H9 (cell line): ENCODE results near the gene DNAJA2. TPM values are rescaled to one million over a fixed set of nuclear protein-coding genes. Genes with fewer than 3 reads are reported as not detected.

Source experiments
- DNase-seq: peaks from one replicate; pipeline ENCODE4 v3.0.0-alpha.2; 2017
- H2AFZ ChIP-seq: one replicate; pipeline ENCODE4 v1.6.1; 2013; ENCODE audit warnings: mild to moderate bottlenecking, low read length, control low read depth, moderate library complexity
- H2AK5ac ChIP-seq: 2 replicates; pipeline ENCODE4 v1.6.1; 2013; ENCODE audit warnings: low read length, control low read depth, mixed read lengths; ENCODE audit not compliant: insufficient read length
- H2BK120ac ChIP-seq: one replicate; pipeline ENCODE4 v1.6.1; 2013; ENCODE audit warnings: low read depth, mild to moderate bottlenecking, low read length, control low read depth, inconsistent platforms; ENCODE audit not compliant: poor library complexity, severe bottlenecking
- H2BK12ac ChIP-seq: 2 replicates; pipeline ENCODE4 v1.6.1; 2013; ENCODE audit warnings: low read length, control low read depth, mixed read lengths, low read depth; ENCODE audit not compliant: insufficient read length
- H2BK15ac ChIP-seq: 2 replicates; pipeline ENCODE4 v1.6.1; 2013; ENCODE audit warnings: low read depth, low read length, control low read depth
- H2BK20ac ChIP-seq: one replicate; pipeline ENCODE4 v1.6.1; 2013; ENCODE audit warnings: low read depth, mild to moderate bottlenecking, low read length, control low read depth, inconsistent platforms; ENCODE audit not compliant: poor library complexity, severe bottlenecking
- H2BK5ac ChIP-seq: 2 replicates; pipeline ENCODE4 v1.6.1; 2013; ENCODE audit warnings: low read length, control low read depth, mixed read lengths; ENCODE audit not compliant: insufficient read length
- H3K14ac ChIP-seq: 2 replicates; pipeline ENCODE4 v1.6.1; 2013; ENCODE audit warnings: low read length, control low read depth; ENCODE audit not compliant: insufficient read depth
- H3K18ac ChIP-seq: 2 replicates; pipeline ENCODE4 v1.6.1; 2013; ENCODE audit warnings: low read depth, mild to moderate bottlenecking, mixed read lengths, low read length, control low read depth; ENCODE audit not compliant: insufficient read length
- H3K23ac ChIP-seq: 2 replicates; pipeline ENCODE4 v1.6.1; 2013; ENCODE audit warnings: low read length, control low read depth, mixed read lengths, low read depth; ENCODE audit not compliant: insufficient read length
- H3K23me2 ChIP-seq: 2 replicates; pipeline ENCODE4 v1.6.1; 2013; ENCODE audit warnings: low read depth, mild to moderate bottlenecking, mixed read lengths, low read length, control low read depth; ENCODE audit not compliant: insufficient read length, poor library complexity, severe bottlenecking
- H3K27ac ChIP-seq: 2 replicates; pipeline ENCODE4 v1.5.1; 2013; ENCODE audit warnings: low read length, control low read depth, mixed read lengths, low read depth; ENCODE audit not compliant: insufficient read length
- H3K27me3 ChIP-seq: 2 replicates; pipeline ENCODE4 v1.6.1; 2013; ENCODE audit warnings: low read length, control low read depth, inconsistent platforms; ENCODE audit not compliant: insufficient read depth
- H3K4ac ChIP-seq: 2 replicates; pipeline ENCODE4 v1.6.1; 2013; ENCODE audit warnings: low read depth, mild to moderate bottlenecking, control low read depth, inconsistent platforms, low read length, moderate library complexity
- H3K4me1 ChIP-seq: 2 replicates; pipeline ENCODE4 v1.6.1; 2013; ENCODE audit warnings: low read length, control low read depth, inconsistent platforms; ENCODE audit not compliant: insufficient read depth
- H3K4me2 ChIP-seq: 2 replicates; pipeline ENCODE4 v1.6.1; 2013; ENCODE audit warnings: low read length, control low read depth, mixed read lengths; ENCODE audit not compliant: insufficient read length, insufficient read depth
- H3K56ac ChIP-seq: 2 replicates; pipeline ENCODE4 v1.6.1; 2013; ENCODE audit warnings: low read depth, mild to moderate bottlenecking, mixed read lengths, low read length, control low read depth; ENCODE audit not compliant: insufficient read length
- H3K79me1 ChIP-seq: 2 replicates; pipeline ENCODE4 v1.6.1; 2013; ENCODE audit warnings: low read depth, mild to moderate bottlenecking, moderate library complexity, low read length, control low read depth, inconsistent platforms; ENCODE audit not compliant: insufficient read depth, poor library complexity, severe bottlenecking
- H3K79me2 ChIP-seq: 2 replicates; pipeline ENCODE4 v1.6.1; 2013; ENCODE audit warnings: low read length, control low read depth, inconsistent platforms; ENCODE audit not compliant: insufficient read depth
- H3K9ac ChIP-seq: 2 replicates; pipeline ENCODE4 v1.6.1; 2013; ENCODE audit warnings: low read length, control low read depth, mixed read lengths; ENCODE audit not compliant: insufficient read length; ENCODE audit errors: extremely low read depth
- H3K9me3 ChIP-seq: one replicate; pipeline ENCODE4 v1.6.1; 2013; ENCODE audit warnings: low read depth, low read length, inconsistent platforms; ENCODE audit not compliant: control insufficient read depth
- H3T11ph ChIP-seq: one replicate; pipeline ENCODE4 v1.6.1; 2013; ENCODE audit warnings: mild to moderate bottlenecking, low read length, control low read depth, inconsistent platforms
- H4K20me1 ChIP-seq: one replicate; pipeline ENCODE4 v1.6.1; 2013; ENCODE audit not compliant: control insufficient read depth, insufficient read length, insufficient read depth
- H4K5ac ChIP-seq: 2 replicates; pipeline ENCODE4 v1.6.1; 2013; ENCODE audit warnings: low read depth, mild to moderate bottlenecking, mixed read lengths, low read length, control low read depth; ENCODE audit not compliant: insufficient read length
- H4K8ac ChIP-seq: replicated peaks from 2 replicates; pipeline ENCODE4 v1.6.1; 2013; ENCODE audit warnings: low read length, control low read depth, mixed read lengths, low read depth; ENCODE audit not compliant: insufficient read length
- H4K91ac ChIP-seq: 2 replicates; pipeline ENCODE4 v1.6.1; 2013; ENCODE audit warnings: low read depth, mild to moderate bottlenecking, moderate library complexity, mixed read lengths, low read length, control low read depth; ENCODE audit not compliant: insufficient read length
- H3K27ac Mint-ChIP-seq, 3 experiments: 2 replicates in 2 of 3; 3 replicates in 1 of 3; pipeline ENCODE4 v1.8.0; 2020 to 2021; ENCODE audit warnings: mixed read lengths in 3 of 3, mild to moderate bottlenecking in 1 of 3, moderate library complexity in 1 of 3
- H3K27me3 Mint-ChIP-seq: 2 replicates; pipeline ENCODE4 v1.8.0; 2021; ENCODE audit warnings: low read depth, mild to moderate bottlenecking, moderate library complexity, mixed read lengths
- H3K36me3 Mint-ChIP-seq, 3 experiments: 2 replicates in 2 of 3; 3 replicates in 1 of 3; pipeline ENCODE4 v1.8.0; 2020 to 2021; ENCODE audit warnings: low read depth in 3 of 3, mixed read lengths in 3 of 3; ENCODE audit not compliant: insufficient read depth in 1 of 3
- H3K4me1 Mint-ChIP-seq, 2 experiments: 2 replicates each; pipeline ENCODE4 v1.8.0; 2020; ENCODE audit warnings: mixed read lengths in 2 of 2
- H3K4me3 Mint-ChIP-seq, 2 experiments: 2 replicates in 1 of 2; 3 replicates in 1 of 2; pipeline ENCODE4 v1.8.0; 2020 to 2021; ENCODE audit warnings: mild to moderate bottlenecking in 2 of 2, mixed read lengths in 2 of 2, moderate library complexity in 1 of 2
- H3K9me3 Mint-ChIP-seq, 2 experiments: 2 replicates in 1 of 2; 3 replicates in 1 of 2; pipeline ENCODE4 v1.8.0; 2020; ENCODE audit warnings: mild to moderate bottlenecking in 2 of 2, mixed read lengths in 2 of 2, moderate library complexity in 1 of 2
- WGBS: extraction: QIAGEN DNeasy Blood & Tissue Kit; methylation state at CpG from one replicate; pipeline ENCODE4 v1.1.7; 2013; ENCODE audit warnings: missing lambda C conversion rate, low lambda C conversion rate, mixed read lengths; ENCODE audit not compliant: insufficient read length; ENCODE audit errors: extremely low coverage; 5-methylcytosine and 5-hydroxymethylcytosine counted together
- total RNA-seq: library from RNA; stranded (reverse); gene quantifications from 2 replicates; pipeline ENCODE4 v1.2.1, GENCODE V29; 2021
- TF ChIP-seq, protein P1 (sequence below): fragments of 200-600 bp; sonication (generic); conservative IDR thresholded peaks from 3 replicates; pipeline ENCODE4 v1.8.0; 2021; ENCODE audit warnings: antibody characterized with exemption, mild to moderate bottlenecking

Gene DNAJA2
- total RNA-seq, 1 experiment from 2014 or later, result 102 TPM

- Histone ChIP-seq H3K4ac (no peak overlapping the region), H3K4me2 (no peak overlapping the region), H3K14ac (no peak overlapping the region), H3K79me2 (peaks cover 9% of the 10 kb centered on the region; the same call in 1 of the 2 replicates), H3K23me2 (peaks cover 8% of the 10 kb centered on the region), H3K23ac (no peak overlapping the region), H2BK15ac (no peak overlapping the region), H2AFZ (no peak overlapping the region), H2BK5ac (no peak overlapping the region), H3K9ac (no peak overlapping the region), H3K79me1 (no peaks in the 10 kb centered on the region), H3T11ph (no peak overlapping the region), H3K27ac (no peak overlapping the region), H4K8ac (no peak overlapping the region), H2BK12ac (no peak overlapping the region), H2BK120ac (no peak overlapping the region), H4K5ac (no peak overlapping the region), H2BK20ac (no peak overlapping the region), H3K9me3 (no peaks in the 10 kb centered on the region), H3K4me1 (peaks cover 2% of the 10 kb centered on the region), H4K91ac (no peak overlapping the region), H4K20me1 (no peaks in the 10 kb centered on the region), H3K56ac (no peak overlapping the region), H2AK5ac (no peak overlapping the region), H3K27me3 (no peaks in the 10 kb centered on the region), H3K18ac (no peak overlapping the region)
- peaks cover 6 to 9% (median 8%) of the 10 kb centered on the region in 3 experiments for H3K36me3 Mint-ChIP-seq
- H3K9me3 Mint-ChIP-seq, result no peaks in the 10 kb centered on the region; a peak in 1 of 5 replicates
- H3K27me3 Mint-ChIP-seq, result no peaks in the 10 kb centered on the region
- no CpG with 5 or more reads among the region's 4 CpGs for WGBS
- TF ChIP-seq, protein P1, sequence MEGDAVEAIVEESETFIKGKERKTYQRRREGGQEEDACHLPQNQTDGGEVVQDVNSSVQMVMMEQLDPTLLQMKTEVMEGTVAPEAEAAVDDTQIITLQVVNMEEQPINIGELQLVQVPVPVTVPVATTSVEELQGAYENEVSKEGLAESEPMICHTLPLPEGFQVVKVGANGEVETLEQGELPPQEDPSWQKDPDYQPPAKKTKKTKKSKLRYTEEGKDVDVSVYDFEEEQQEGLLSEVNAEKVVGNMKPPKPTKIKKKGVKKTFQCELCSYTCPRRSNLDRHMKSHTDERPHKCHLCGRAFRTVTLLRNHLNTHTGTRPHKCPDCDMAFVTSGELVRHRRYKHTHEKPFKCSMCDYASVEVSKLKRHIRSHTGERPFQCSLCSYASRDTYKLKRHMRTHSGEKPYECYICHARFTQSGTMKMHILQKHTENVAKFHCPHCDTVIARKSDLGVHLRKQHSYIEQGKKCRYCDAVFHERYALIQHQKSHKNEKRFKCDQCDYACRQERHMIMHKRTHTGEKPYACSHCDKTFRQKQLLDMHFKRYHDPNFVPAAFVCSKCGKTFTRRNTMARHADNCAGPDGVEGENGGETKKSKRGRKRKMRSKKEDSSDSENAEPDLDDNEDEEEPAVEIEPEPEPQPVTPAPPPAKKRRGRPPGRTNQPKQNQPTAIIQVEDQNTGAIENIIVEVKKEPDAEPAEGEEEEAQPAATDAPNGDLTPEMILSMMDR, result no peak
- no peak for DNase-seq
- no peak overlapping the region for H3K4me3 Mint-ChIP-seq
- peaks cover 30% of the 10 kb centered on the region in 2 experiments for H3K4me1 Mint-ChIP-seq
- peak overlapping the region; percentile 10 to 20 (median 12); a peak in 4 of 7 replicates for H3K27ac Mint-ChIP-seq
Observed at GRCh38 chr16:46976550-46976949, 3.1 kb upstream of the DNAJA2 start.
